Measurements from ENCODE around the gene MYBPHL. TPM values are rescaled to one million over a fixed set of nuclear protein-coding genes. Genes with fewer than 3 reads are reported as not detected.

MYBPHL gene
- total RNA-seq, 1 donor from 2014 or later: not detected

DNA sequence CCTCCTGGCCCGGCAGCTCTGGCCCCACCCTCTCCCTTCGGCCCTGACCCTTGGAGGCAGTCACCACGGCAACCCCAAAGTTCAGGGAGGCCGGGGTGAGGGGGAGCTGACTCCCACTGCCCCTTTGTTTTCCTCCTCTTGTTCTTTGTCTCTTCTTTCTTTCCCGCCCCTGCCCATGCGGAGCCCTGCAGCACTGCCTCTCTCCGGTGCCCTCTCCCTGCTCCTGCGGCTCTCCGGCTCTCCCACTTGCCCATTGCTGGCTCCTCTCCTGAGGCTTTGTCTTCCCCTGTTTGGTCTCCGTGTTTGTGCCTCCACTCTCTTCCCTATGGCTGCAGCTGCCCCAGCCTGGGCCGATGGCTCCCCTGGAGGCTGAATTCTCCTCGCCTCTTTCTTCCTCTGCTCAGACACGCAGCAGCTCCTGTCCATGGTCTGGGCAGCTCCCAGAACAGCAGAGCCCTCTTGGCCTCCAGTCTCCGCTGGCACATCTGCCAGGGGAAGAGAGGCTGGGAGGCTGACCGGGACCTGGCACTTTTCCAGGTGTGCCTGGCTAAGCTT is 51.6 kb downstream of the MYBPHL start:
- intact Hi-C loops (cut with micrococcal nuclease): no loop called here
- no peaks in the 10 kb centered on the region for H3K4me1 Mint-ChIP-seq (ENCODE audit: low read depth)
- DNase-seq (ENCODE audit: low spot score): no peak
- peaks cover 11% of the 10 kb centered on the region for H3K27me3 Mint-ChIP-seq (ENCODE audit: insufficient read depth)
- H3K4me3 Mint-ChIP-seq: no peak overlapping the region
- H3K27ac Mint-ChIP-seq: no peak overlapping the region
- no peaks in the 10 kb centered on the region for H3K9me3 Mint-ChIP-seq
- H3K36me3 Mint-ChIP-seq (ENCODE audit: low read depth): no peaks in the 10 kb centered on the region

DNA sequence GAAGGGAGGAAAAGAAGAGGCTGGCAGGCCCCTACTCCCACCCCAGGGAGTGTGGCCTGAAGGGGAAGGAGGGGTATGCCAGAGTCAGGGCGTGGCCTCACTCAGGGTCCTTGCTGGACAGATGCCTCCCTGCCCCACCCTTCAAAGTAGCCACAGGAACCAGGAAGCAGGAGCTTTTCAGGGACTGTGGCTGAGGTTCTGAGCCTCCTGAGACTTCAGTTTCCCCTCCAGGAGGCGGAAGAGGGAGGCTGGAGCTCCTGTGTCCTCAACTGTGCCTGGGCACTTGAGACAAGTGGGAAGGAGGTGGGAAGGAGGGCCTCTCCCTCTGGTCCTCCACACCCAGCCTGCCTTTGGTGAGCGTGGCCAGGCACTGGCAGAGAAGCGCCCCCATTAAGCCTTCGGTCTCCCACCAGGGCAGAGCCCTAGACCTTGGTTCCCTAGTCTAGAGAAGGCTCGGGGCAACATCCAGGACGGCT is 52.2 kb downstream of the MYBPHL start:
- no peaks in the 10 kb centered on the region for H3K36me3 Mint-ChIP-seq (ENCODE audit: low read depth)
- no peak for DNase-seq (ENCODE audit: low spot score)
- H3K4me3 Mint-ChIP-seq: no peak overlapping the region
- H3K27ac Mint-ChIP-seq: no peak overlapping the region
- no peaks in the 10 kb centered on the region for H3K4me1 Mint-ChIP-seq (ENCODE audit: low read depth)
- H3K27me3 Mint-ChIP-seq (ENCODE audit: insufficient read depth): peaks cover 11% of the 10 kb centered on the region
- H3K9me3 Mint-ChIP-seq: no peaks in the 10 kb centered on the region
- intact Hi-C loops (cut with micrococcal nuclease): no loop called here

DNA sequence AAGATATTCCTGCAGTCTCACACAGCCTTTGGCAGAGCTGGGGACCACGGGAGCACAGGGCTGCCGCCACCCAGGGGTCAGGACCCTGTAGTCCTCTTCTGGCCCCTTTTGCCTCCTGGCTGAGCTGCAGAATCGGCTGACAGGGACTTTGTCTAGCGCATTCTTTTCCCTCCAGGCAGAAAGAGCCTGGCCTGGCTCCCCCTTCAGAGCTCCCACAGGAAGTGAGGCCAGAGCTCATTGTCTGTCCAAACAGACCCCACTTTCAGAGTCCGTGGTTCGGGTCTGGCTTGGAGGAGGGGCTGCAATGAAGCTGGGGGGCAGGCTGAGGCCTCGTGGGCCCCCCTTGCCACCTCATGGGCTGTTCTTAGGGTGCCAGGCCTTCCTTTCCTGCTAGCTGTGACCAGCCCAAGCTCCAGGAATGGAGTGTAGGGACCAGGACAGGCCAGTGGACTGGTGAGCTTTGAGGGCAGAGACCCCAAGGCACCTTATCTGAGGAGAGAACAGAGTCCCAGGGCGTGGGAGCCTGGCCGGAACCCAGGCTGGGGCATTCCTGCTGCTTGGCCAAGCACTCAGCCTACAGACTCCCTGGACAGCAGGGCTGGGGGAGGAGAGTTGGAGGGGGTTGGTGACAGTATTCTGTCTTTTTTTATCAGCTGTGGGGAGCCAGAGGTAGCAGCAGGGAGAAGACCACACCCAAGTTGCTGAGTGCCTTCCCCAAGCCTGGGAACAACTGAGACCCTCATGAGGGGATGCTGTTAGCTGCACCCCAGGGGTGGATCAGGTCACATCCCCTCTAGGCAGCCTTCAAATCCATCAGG is 52.8 kb downstream of the MYBPHL start:
- Mint-ChIP-seq H3K9me3 (no peaks in the 10 kb centered on the region), H3K27me3 (ENCODE audit: insufficient read depth) (peaks cover 11% of the 10 kb centered on the region), H3K4me3 (no peak overlapping the region), H3K27ac (no peak overlapping the region), H3K4me1 (ENCODE audit: low read depth) (peaks cover 3% of the 10 kb centered on the region), H3K36me3 (ENCODE audit: low read depth) (no peaks in the 10 kb centered on the region)
- DNase-seq (ENCODE audit: low spot score): no peak
- intact Hi-C loops (cut with micrococcal nuclease): no loop called here

DNA sequence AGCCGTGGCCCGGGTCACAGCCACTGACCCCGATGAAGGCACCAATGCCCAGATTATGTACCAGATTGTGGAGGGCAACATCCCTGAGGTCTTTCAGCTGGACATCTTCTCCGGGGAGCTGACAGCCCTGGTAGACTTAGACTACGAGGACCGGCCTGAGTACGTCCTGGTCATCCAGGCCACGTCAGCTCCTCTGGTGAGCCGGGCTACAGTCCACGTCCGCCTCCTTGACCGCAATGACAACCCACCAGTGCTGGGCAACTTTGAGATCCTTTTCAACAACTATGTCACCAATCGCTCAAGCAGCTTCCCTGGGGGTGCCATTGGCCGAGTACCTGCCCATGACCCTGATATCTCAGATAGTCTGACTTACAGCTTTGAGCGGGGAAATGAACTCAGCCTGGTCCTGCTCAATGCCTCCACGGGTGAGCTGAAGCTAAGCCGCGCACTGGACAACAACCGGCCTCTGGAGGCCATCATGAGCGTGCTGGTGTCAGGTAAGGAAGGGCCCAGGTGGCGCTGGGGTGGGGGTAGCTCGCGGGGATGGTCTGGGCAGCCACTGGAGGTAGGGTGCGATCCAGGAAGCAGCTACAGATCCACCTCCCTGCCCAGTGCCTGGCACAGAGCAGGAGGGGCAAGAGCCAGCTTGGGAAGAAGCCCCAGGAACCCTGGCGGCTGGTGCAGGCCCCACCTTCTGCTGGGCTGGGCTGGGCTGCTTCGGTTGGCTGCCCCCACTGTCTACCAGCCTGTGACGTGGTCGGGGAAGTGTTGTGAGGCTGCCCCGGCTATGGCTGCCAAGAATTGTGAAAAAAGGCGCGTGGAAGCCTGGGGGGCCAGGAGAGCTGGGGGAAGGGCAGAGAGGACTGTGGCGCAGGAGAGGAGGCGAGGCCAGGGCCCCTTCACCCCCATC is 53.7 kb downstream of the MYBPHL start:
- no peaks in the 10 kb centered on the region for H3K9me3 Mint-ChIP-seq
- peaks cover 6% of the 10 kb centered on the region for H3K4me1 Mint-ChIP-seq (ENCODE audit: low read depth)
- H3K36me3 Mint-ChIP-seq (ENCODE audit: low read depth): no peaks in the 10 kb centered on the region
- no peak overlapping the region for H3K27ac Mint-ChIP-seq
- peaks cover 11% of the 10 kb centered on the region for H3K27me3 Mint-ChIP-seq (ENCODE audit: insufficient read depth)
- intact Hi-C loops (cut with micrococcal nuclease): no loop called here
- no peak for DNase-seq (ENCODE audit: low spot score)
- H3K4me3 Mint-ChIP-seq: no peak overlapping the region

DNA sequence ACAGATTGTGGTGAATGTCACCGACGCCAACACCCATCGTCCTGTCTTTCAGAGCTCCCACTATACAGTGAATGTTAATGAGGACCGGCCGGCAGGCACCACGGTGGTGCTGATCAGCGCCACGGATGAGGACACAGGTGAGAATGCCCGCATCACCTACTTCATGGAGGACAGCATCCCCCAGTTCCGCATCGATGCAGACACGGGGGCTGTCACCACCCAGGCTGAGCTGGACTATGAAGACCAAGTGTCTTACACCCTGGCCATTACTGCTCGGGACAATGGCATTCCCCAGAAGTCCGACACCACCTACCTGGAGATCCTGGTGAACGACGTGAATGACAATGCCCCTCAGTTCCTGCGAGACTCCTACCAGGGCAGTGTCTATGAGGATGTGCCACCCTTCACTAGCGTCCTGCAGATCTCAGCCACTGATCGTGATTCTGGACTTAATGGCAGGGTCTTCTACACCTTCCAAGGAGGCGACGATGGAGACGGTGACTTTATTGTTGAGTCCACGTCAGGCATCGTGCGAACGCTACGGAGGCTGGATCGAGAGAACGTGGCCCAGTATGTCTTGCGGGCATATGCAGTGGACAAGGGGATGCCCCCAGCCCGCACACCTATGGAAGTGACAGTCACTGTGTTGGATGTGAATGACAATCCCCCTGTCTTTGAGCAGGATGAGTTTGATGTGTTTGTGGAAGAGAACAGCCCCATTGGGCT is 54.5 kb downstream of the MYBPHL start:
- Mint-ChIP-seq H3K36me3 (ENCODE audit: low read depth) (no peaks in the 10 kb centered on the region), H3K4me1 (ENCODE audit: low read depth) (peaks cover 6% of the 10 kb centered on the region), H3K9me3 (no peaks in the 10 kb centered on the region), H3K27me3 (ENCODE audit: insufficient read depth) (peaks cover 11% of the 10 kb centered on the region), H3K27ac (no peak overlapping the region), H3K4me3 (no peak overlapping the region)
- intact Hi-C loops (cut with micrococcal nuclease): no loop called here
- no peak for DNase-seq (ENCODE audit: low spot score)

DNA sequence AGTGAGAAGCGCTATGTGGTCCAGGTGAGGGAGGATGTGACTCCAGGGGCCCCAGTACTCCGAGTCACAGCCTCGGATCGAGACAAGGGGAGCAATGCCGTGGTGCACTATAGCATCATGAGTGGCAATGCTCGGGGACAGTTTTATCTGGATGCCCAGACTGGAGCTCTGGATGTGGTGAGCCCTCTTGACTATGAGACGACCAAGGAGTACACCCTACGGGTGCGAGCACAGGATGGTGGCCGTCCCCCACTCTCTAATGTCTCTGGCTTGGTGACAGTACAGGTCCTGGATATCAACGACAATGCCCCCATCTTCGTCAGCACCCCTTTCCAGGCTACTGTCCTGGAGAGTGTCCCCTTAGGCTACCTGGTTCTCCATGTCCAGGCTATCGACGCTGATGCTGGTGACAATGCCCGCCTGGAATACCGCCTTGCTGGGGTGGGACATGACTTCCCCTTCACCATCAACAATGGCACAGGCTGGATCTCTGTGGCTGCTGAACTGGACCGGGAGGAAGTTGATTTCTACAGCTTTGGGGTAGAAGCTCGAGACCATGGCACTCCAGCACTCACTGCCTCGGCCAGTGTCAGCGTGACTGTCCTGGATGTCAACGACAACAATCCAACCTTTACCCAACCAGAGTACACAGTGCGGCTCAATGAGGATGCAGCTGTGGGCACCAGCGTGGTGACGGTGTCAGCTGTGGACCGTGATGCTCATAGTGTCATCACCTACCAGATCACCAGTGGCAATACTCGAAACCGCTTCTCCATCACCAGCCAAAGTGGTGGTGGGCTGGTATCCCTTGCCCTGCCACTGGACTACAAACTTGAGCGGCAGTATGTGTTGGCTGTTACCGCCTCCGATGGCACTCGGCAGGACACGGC is 55.3 kb downstream of the MYBPHL start:
- H3K27ac Mint-ChIP-seq: no peak overlapping the region
- H3K36me3 Mint-ChIP-seq (ENCODE audit: low read depth): no peaks in the 10 kb centered on the region
- H3K27me3 Mint-ChIP-seq (ENCODE audit: insufficient read depth): peaks cover 13% of the 10 kb centered on the region
- H3K4me1 Mint-ChIP-seq (ENCODE audit: low read depth): peaks cover 6% of the 10 kb centered on the region
- no peaks in the 10 kb centered on the region for H3K9me3 Mint-ChIP-seq
- H3K4me3 Mint-ChIP-seq: peak overlapping the region; percentile 61
- no peak for DNase-seq (ENCODE audit: low spot score)
- intact Hi-C loops (cut with micrococcal nuclease): no loop called here

DNA sequence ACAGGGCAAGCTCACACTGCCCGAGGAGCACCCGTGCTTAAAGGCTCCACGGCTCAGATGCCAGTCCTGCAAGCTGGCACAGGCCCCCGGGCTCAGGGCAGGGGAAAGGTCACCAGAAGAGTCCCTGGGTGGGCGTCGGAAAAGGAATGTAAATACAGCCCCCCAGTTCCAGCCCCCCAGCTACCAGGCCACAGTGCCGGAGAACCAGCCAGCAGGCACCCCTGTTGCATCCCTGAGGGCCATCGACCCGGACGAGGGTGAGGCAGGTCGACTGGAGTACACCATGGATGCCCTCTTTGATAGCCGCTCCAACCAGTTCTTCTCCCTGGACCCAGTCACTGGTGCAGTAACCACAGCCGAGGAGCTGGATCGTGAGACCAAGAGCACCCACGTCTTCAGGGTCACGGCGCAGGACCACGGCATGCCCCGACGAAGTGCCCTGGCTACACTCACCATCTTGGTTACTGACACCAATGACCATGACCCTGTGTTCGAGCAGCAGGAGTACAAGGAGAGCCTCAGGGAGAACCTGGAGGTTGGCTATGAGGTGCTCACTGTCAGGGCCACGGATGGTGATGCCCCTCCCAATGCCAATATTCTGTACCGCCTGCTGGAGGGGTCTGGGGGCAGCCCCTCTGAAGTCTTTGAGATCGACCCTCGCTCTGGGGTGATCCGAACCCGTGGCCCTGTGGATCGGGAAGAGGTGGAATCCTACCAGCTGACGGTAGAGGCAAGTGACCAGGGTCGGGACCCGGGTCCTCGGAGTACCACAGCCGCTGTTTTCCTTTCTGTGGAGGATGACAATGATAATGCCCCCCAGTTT is 56.1 kb downstream of the MYBPHL start:
- H3K4me1 Mint-ChIP-seq (ENCODE audit: low read depth): peaks cover 6% of the 10 kb centered on the region
- no peaks in the 10 kb centered on the region for H3K36me3 Mint-ChIP-seq (ENCODE audit: low read depth)
- peaks cover 14% of the 10 kb centered on the region for H3K27me3 Mint-ChIP-seq (ENCODE audit: insufficient read depth)
- intact Hi-C loops (cut with micrococcal nuclease): no loop called here
- H3K4me3 Mint-ChIP-seq: peak overlapping the region; percentile 58
- no peak overlapping the region for H3K27ac Mint-ChIP-seq
- no peak for DNase-seq (ENCODE audit: low spot score)
- no peaks in the 10 kb centered on the region for H3K9me3 Mint-ChIP-seq

DNA sequence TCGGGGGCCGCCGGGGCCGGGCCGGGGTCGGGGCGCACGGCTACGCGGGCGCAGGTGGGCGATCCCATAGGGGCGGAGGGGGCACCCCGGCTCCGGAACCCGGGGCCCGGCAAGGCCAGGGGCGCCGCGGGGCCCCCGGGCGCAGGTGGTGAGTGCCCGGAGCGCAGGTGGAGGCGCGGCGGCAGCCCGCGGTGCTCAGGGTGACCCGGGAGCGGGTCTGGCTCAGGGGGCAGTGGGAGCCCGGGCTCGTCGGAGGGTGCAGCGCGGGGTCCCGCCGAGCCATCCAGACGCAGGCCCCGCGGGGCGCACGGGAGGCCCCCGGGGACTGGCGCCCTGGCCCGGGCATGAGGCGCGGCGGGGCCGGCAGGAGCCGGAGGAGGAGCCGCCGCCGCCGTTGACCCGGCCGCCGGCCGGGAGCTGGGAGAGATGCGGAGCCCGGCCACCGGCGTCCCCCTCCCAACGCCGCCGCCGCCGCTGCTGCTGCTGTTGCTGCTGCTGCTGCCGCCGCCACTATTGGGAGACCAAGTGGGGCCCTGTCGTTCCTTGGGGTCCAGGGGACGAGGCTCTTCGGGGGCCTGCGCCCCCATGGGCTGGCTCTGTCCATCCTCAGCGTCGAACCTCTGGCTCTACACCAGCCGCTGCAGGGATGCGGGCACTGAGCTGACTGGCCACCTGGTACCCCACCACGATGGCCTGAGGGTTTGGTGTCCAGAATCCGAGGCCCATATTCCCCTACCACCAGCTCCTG is 57.0 kb downstream of the MYBPHL start:
- no peak overlapping the region for H3K27ac Mint-ChIP-seq
- H3K27me3 Mint-ChIP-seq (ENCODE audit: insufficient read depth): peaks cover 14% of the 10 kb centered on the region
- peaks cover 6% of the 10 kb centered on the region for H3K4me1 Mint-ChIP-seq (ENCODE audit: low read depth)
- peak overlapping the region; percentile 58 for H3K4me3 Mint-ChIP-seq
- H3K9me3 Mint-ChIP-seq: no peaks in the 10 kb centered on the region
- intact Hi-C loops (cut with micrococcal nuclease): loop anchor here (1.0 to 5.0 kb wide), 6 partner anchors 9 to 288 kb away; partner anchors contain the start of genes CLCC1, PSRC1 and SARS1
- no peak for DNase-seq (ENCODE audit: low spot score)
- H3K36me3 Mint-ChIP-seq (ENCODE audit: low read depth): no peaks in the 10 kb centered on the region

DNA sequence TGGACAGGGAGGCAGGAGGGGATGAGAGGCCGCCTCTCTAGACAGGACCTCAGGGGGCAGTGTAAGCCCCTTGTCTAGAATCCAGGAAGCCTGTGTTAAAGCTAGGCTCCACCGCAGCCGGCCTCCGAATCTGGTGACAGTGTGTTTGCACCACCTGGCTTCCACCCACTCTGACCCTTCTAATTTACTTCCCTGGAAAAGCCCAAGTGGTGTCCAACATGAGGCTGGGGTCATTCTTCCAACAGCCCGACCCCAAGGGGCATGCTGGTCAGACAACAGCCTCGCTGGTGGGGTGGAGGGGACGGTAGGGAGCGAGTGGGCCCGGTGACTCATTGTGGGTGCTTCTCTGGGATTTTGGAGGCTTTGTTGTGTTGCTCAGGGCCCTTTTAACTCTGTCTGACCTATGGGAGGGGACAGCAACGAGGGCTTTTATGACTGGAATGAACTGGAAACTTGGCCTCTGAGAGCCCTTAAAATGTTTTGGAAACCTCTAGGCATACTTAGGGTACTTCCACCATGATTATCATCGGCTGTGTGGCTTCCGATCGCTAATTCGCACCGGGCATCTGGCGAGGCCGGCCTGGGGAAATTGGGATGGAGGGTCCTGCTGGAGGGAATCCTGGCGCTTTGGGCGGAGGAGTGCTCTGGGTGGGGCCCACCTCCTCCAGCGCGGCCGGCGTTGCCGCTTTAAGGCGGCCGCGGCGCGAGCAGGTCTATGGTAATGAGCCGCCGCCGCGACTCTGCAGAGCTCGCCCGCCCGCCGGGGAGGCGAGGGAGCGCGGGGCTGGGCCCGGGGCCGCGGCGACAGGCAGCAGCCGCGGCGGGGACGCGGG is 57.8 kb downstream of the MYBPHL start, which contains the start of gene CELSR2:
CELSR2 (plus strand) TSS at position 743 of the 833 bp plus-strand sequence. CDS start 541 bp downstream, outside the sequence.
- no peaks in the 10 kb centered on the region for H3K9me3 Mint-ChIP-seq
- H3K27ac Mint-ChIP-seq: no peak within 1 kb of the TSS
- intact Hi-C loops (cut with micrococcal nuclease): loop anchor here (1.0 to 5.0 kb wide), 6 partner anchors 8 to 287 kb away; partner anchors contain the start of genes CLCC1, PSRC1 and SARS1
- peaks cover 14% of the 10 kb centered on the region for H3K27me3 Mint-ChIP-seq (ENCODE audit: insufficient read depth)
- no peaks in the 10 kb centered on the region for H3K36me3 Mint-ChIP-seq (ENCODE audit: low read depth)
- peak; percentile 67 for DNase-seq (ENCODE audit: low spot score)
- H3K4me1 Mint-ChIP-seq (ENCODE audit: low read depth): peaks cover 6% of the 10 kb centered on the region
- H3K4me3 Mint-ChIP-seq: peak within 1 kb of the TSS; percentile 72

DNA sequence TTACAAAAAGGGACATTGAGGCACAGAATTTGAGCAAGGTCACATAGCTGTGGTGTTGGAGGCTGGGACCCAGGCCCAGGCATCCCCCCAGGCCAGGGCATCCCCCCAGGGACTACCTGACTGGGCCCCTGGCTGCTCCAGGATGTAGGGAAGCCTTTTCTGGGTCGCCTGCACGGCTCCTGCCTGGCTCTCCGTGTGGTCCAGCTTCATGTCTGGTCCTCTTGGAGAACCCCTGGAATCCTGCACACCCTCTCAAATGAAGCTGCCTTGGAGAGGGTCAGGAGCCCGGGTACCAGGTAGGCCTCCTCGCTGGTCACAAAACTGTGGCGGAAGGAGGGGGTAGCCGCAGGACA is 58.4 kb downstream of the MYBPHL start:
- Mint-ChIP-seq H3K4me3 (no peak overlapping the region), H3K36me3 (ENCODE audit: low read depth) (no peaks in the 10 kb centered on the region), H3K27me3 (ENCODE audit: insufficient read depth) (peaks cover 14% of the 10 kb centered on the region), H3K4me1 (ENCODE audit: low read depth) (peaks cover 6% of the 10 kb centered on the region), H3K9me3 (no peaks in the 10 kb centered on the region), H3K27ac (no peak overlapping the region)
- intact Hi-C loops (cut with micrococcal nuclease): loop anchor here (2.0 to 5.0 kb wide), 3 partner anchors 36 to 286 kb away; partner anchors contain the start of genes CLCC1 and SARS1
- no peak for DNase-seq (ENCODE audit: low spot score)

Data from activated T-helper 1 cell treated with anti-CD3 and anti-CD28 coated beads, Interleukin-12 subunit alpha, Interleukin-12 subunit beta, Interleukin-2, Interleukin-4 antibody, amounts not matched to agents 30 ng/mL and 10 ng/mL and 1 ng/mL, durations not matched to agents 14 hours and 24 hours and 36 hours (primary cell).